NB4 (cell line): ENCODE data around the gene NR3C2.

Source experiments
- DNase-seq: peaks from one replicate; pipeline ENCODE4 v3.0.0; 2010; ENCODE audit warnings: low read depth
- H3K4me3 ChIP-seq: one replicate; pipeline ENCODE4 v1.5.1; 2011; ENCODE audit warnings: mild to moderate bottlenecking, low read depth, low read length, moderate library complexity
- CTCF ChIP-seq: IDR thresholded peaks from one replicate; pipeline ENCODE4 v1.5.1; 2012; ENCODE audit warnings: low read depth, low read length
- MAX ChIP-seq: IDR thresholded peaks from 2 replicates; pipeline ENCODE4 v1.6.1; 2011; ENCODE audit warnings: low read depth, low read length
- MYC ChIP-seq: IDR thresholded peaks from 2 replicates; pipeline ENCODE4 v1.6.1; 2011; ENCODE audit warnings: low read depth, low read length
- POLR2A ChIP-seq: IDR thresholded peaks from 2 replicates; pipeline ENCODE4 v1.6.1; 2011; ENCODE audit warnings: mild to moderate bottlenecking; ENCODE audit not compliant: insufficient read length; ENCODE audit errors: extremely low read depth

Gene NR3C2

DNA sequence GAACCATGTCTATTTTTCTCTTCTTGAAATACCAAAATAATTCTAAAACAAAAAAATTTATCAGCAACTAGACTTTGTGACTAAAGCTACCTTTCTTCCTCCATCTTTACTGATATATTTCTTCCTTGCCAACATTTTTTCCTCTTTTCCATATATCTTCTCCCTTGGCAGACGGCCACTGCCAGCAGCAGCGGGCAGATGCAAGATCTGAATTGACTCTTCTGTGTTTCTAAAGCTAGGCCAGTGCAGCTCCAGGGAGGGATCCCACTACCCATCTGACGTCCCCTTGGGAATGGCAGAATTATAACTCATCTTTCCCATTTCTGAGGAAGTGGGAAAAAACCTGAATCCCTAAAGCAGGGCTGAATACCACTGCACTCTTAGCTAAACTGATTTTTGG, 206.4 kb downstream of the NR3C2 start:
- TF ChIP-seq CTCF, result no peak
- no peak for TF ChIP-seq MYC
- no peak overlapping the region for H3K4me3 ChIP-seq
- no peak for DNase-seq

DNA sequence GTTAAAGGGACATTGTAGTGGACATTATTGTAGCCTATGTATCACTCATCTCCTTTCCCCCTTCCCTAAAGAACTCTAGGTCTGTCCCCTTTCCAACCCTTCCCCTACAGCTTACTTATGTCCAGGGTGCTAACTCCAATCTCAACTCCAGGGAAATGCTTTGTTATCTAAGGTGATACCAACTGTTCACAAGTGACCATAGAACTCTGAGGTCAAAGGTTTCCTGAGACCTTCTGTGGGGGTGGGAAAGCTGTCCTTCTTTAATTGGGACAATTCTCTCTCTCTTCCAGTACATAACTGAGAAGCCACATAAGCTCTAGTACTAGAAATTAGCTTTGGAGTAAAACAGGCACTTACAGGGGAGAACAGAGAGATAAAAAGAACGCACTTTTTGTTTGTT, 212.4 kb downstream of the NR3C2 start:
- DNase-seq, result no peak
- H3K4me3 ChIP-seq, result no peak overlapping the region
- TF ChIP-seq MAX (no peak), MYC (no peak), POLR2A (no peak), CTCF (no peak)

GRCh38 chr4:148229028-148229427, 213.2 kb downstream of the NR3C2 start:
- no peak for DNase-seq
- H3K4me3 ChIP-seq, result no peak overlapping the region
- TF ChIP-seq POLR2A (no peak), CTCF (no peak), MAX (no peak), MYC (no peak)

GRCh38 chr4:148227147-148227546, 215.1 kb downstream of the NR3C2 start:
- TF ChIP-seq MYC, result no peak
- TF ChIP-seq POLR2A, result no peak
- TF ChIP-seq CTCF, result no peak
- TF ChIP-seq MAX, result no peak
- H3K4me3 ChIP-seq, result no peak overlapping the region
- DNase-seq, result no peak

- TF ChIP-seq MAX (no peak), CTCF (no peak), POLR2A (no peak), MYC (no peak)
- H3K4me3 ChIP-seq, result no peak overlapping the region
- DNase-seq, result no peak
Observed at GRCh38 chr4:148226341-148226740, 215.9 kb downstream of the NR3C2 start.

DNA sequence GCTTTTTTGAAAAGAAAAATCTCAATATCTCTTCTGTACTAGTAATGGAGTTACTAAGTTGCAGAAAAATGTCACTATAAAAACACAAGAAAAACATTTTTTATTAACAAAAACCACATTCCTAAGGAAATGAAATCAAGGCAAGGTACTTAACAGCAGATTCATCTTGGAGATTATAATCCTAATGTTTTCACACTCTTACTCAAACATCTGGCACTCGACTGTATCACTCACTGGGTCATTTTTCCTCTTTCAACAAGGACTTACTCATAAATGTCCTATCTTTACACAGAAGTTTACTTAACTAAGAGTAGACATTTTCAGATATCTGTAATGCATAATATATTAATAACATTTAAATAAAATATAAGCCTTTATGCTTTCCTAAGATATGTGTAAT, 216.6 kb downstream of the NR3C2 start:
- TF ChIP-seq CTCF (no peak), POLR2A (no peak), MYC (no peak), MAX (no peak)
- H3K4me3 ChIP-seq, result no peak overlapping the region
- DNase-seq, result no peak
